ENCODE results near the gene NEMF. TPM values are rescaled to one million over a fixed set of nuclear protein-coding genes. Genes with fewer than 3 reads are reported as not detected.

NEMF gene
- total RNA-seq, 1 donor from 2014 or later = 87.9 TPM

- peak; percentile 91 for DNase-seq (ENCODE audit: extremely low spot score, unreplicated experiment)
- no peak overlapping the region for H3K4me3 Mint-ChIP-seq
- H3K27me3 Mint-ChIP-seq = peaks cover 4% of the 10 kb centered on the region
- H3K9me3 Mint-ChIP-seq = no peaks in the 10 kb centered on the region
- no peak overlapping the region for H3K27ac Mint-ChIP-seq
- peaks cover 4% of the 10 kb centered on the region for H3K4me1 Mint-ChIP-seq (ENCODE audit: unreplicated experiment)
- H3K36me3 Mint-ChIP-seq = no peaks in the 10 kb centered on the region
- TF ChIP-seq CTCF (conservative IDR thresholded peaks at IDR 0.05) = peak; percentile 100
Observed at GRCh38 chr14:49862089-49862673, 9.6 kb upstream of the NEMF start.

GRCh38 chr14:49861699-49862088 lies 9.1 kb upstream of the NEMF start:
- no peak for TF ChIP-seq CTCF (conservative IDR thresholded peaks at IDR 0.05)
- no peak for DNase-seq (ENCODE audit: extremely low spot score, unreplicated experiment)
- H3K27ac Mint-ChIP-seq = no peak overlapping the region
- peaks cover 4% of the 10 kb centered on the region for H3K27me3 Mint-ChIP-seq
- no peak overlapping the region for H3K4me3 Mint-ChIP-seq
- H3K9me3 Mint-ChIP-seq = no peaks in the 10 kb centered on the region
- H3K36me3 Mint-ChIP-seq = no peaks in the 10 kb centered on the region
- H3K4me1 Mint-ChIP-seq (ENCODE audit: unreplicated experiment) = peaks cover 4% of the 10 kb centered on the region

DNA sequence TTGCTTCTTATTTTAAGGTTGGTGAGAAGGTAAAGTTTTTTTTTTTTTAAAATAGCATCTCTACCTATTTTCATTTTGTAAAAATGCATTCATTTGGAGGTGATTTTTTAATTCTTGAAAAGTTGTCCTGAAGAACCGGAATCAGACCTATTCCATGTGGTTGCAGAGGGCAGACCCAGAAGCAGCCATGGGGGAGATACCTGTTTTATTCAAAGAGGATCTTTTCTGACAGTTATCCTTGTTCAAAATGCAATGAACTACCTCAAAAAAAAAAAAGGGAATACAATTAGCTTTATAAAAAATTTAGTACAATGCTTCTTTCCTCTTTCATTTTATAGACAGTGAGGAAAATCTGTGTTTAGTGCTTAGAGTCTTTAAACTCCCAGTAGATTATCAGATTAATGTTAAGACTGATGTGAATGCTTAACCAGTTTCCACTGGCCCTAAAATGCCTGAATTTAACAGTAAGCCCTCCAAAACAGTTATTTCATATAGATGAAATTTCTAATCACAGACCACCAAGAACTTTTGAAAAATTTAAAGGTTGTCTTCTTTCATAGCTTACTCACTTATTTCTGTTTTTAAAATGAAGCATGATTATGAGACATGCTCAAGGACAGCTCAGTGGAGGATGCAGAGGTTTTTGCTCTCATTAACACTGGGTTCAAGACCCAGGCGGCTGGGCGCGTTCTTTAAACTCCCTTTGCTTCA lies 8.6 kb upstream of the NEMF start:
- no peak overlapping the region for H3K4me3 Mint-ChIP-seq
- H3K27ac Mint-ChIP-seq = no peak overlapping the region
- no peaks in the 10 kb centered on the region for H3K9me3 Mint-ChIP-seq
- DNase-seq (ENCODE audit: extremely low spot score, unreplicated experiment) = no peak
- H3K4me1 Mint-ChIP-seq (ENCODE audit: unreplicated experiment) = peaks cover 4% of the 10 kb centered on the region
- no peaks in the 10 kb centered on the region for H3K36me3 Mint-ChIP-seq
- H3K27me3 Mint-ChIP-seq = peaks cover 4% of the 10 kb centered on the region
- no peak for TF ChIP-seq CTCF (conservative IDR thresholded peaks at IDR 0.05)

DNA sequence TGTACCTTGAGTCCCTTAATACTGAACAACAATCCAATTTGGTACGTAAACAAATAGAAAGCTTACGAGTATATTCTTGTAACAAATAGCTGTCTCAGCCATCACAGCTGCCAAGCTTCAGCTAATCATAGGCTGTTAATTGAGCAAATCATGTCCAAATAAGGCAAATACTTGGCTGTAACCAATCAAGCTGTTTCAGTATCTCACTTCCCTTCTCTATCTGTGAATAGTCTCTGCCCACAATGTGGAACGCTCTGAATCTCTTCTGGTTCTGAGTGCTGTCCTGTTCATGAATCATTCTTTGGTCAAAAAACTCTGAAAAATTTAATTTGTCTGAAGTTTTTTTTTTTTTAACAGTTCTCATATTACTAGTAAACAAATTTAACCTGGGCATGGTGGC lies 5.8 kb upstream of the NEMF start:
- H3K9me3 Mint-ChIP-seq = no peaks in the 10 kb centered on the region
- DNase-seq (ENCODE audit: extremely low spot score, unreplicated experiment) = no peak
- no peak overlapping the region for H3K4me3 Mint-ChIP-seq
- peaks cover 4% of the 10 kb centered on the region for H3K4me1 Mint-ChIP-seq (ENCODE audit: unreplicated experiment)
- peaks cover 4% of the 10 kb centered on the region for H3K27me3 Mint-ChIP-seq
- H3K36me3 Mint-ChIP-seq = no peaks in the 10 kb centered on the region
- TF ChIP-seq CTCF (conservative IDR thresholded peaks at IDR 0.05) = no peak
- H3K27ac Mint-ChIP-seq = no peak overlapping the region

DNA sequence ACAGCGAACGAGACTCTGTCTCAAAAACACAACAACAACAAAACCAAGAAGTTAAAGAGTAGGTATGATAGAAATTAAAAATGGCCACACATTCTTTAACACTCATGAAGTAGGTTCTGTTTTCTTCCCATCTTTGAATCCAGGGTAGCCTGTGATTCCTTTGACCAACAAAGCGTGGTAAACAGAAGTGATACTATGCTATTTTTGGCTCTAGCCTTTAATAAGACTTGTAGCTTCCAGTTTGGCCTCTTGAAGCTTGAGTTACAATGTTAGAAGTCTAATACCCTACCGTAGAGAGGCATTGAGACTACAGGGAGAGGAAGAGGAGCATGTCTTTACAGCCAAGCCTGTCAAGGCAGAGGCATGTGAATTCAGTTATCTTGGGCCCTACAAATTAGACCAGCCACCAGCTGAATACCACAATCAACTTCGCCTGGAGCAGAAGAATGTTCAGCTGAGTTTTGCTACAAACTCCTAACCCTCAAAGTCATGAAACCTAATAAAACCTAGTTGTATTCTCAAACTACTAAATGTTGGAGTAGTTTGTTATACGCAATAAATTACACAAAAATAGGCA lies 4.9 kb upstream of the NEMF start:
- H3K27ac Mint-ChIP-seq = peak overlapping the region; percentile 82

More for the DNA sequence above, 4.9 kb upstream of the NEMF start:
- no peak for TF ChIP-seq CTCF (conservative IDR thresholded peaks at IDR 0.05)
- Mint-ChIP-seq H3K36me3 (no peaks in the 10 kb centered on the region), H3K9me3 (no peaks in the 10 kb centered on the region), H3K4me1 (ENCODE audit: unreplicated experiment) (peaks cover 4% of the 10 kb centered on the region), H3K4me3 (peak overlapping the region; percentile 60), H3K27me3 (peaks cover under 1% of the 10 kb centered on the region)
- no peak for DNase-seq (ENCODE audit: extremely low spot score, unreplicated experiment)

Measured in type B pancreatic cell (in vitro differentiated cells).